Measurements from ENCODE around the gene NME9.

GRCh38 chr3:138256022-138256421, 73.6 kb downstream of the NME9 start:
- TF ChIP-seq CTCF (conservative IDR thresholded peaks at IDR 0.05 in 1 of 2, IDR thresholded peaks at IDR 0.05 in 1 of 2; ENCODE audit: extremely low read depth in 1 of 2, insufficient read depth in 1 of 2, low read depth in 1 of 2, low read length in 2 of 2) (no peak), EZH2 (IDR thresholded peaks at IDR 0.05; ENCODE audit: borderline replicate concordance, low read length) (no peak)
